ENCODE measurements around the gene BCAS3.

BCAS3 gene

DNA sequence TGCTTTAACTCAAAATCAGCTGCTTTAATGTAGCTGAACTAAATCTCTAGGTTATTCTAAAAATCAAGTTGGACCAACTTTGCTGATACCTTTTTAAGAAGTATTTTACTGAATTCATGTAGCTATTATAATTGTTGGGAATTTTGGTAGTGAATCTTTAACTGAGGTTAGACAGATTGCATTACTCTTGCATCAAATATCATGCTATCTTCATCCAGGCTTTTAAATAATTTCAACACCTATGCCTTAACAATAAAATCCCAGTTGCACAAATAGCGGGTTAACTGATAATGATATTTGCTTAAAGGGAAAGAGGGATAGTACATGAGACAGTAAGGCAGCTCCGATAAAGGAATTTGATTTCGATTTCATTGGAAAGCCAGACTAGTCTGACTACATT lies 480.7 kb downstream of the BCAS3 start:
- H3K27ac ChIP-seq (ENCODE audit: low read depth, low read length), result no peak overlapping the region
- H3K9ac ChIP-seq (ENCODE audit: low read length), result no peak overlapping the region
- no peaks in the 10 kb centered on the region for H3K36me3 ChIP-seq (ENCODE audit: control insufficient read depth, insufficient read depth, low read length)
- H3K27me3 ChIP-seq (ENCODE audit: control insufficient read depth, insufficient read depth, low read length), result no peaks in the 10 kb centered on the region
- no peak overlapping the region for H3K4me3 ChIP-seq (ENCODE audit: low read length)
- H3K4me1 ChIP-seq (ENCODE audit: control insufficient read depth, insufficient read depth, low read length), result no peaks in the 10 kb centered on the region

DNA sequence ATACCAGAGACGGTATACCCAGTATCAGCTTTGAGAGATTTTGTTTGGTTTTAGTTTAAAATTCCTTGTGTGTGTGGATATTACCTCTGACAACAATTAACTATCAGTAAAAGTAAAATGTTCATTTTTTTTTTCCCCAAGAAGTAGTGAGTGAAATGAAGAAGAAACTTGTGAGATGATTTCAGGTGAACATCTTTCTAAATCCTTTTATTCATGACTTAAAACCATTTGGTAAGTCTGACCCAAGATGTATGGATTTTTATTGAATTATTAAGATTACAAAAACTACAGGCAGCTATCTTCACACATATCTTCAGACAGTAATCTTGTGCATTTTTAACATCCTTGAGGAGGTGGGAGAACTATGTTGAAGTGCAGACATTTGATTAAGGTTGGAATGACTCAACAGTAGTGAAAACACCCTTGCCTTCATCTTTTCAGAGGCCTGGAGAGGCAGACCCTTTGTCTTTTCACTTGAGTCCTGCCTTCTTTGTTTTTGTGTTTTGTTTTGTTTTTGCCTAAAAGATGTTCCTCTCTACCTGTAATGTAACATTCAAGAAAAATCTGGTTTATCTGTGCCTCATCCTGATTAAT lies 481.7 kb downstream of the BCAS3 start:
- no peak overlapping the region for H3K4me3 ChIP-seq (ENCODE audit: low read length)
- H3K27ac ChIP-seq (ENCODE audit: low read depth, low read length), result no peak overlapping the region
- H3K4me1 ChIP-seq (ENCODE audit: control insufficient read depth, insufficient read depth, low read length), result no peaks in the 10 kb centered on the region
- H3K36me3 ChIP-seq (ENCODE audit: control insufficient read depth, insufficient read depth, low read length), result no peaks in the 10 kb centered on the region
- no peak overlapping the region for H3K9ac ChIP-seq (ENCODE audit: low read length)
- H3K27me3 ChIP-seq (ENCODE audit: control insufficient read depth, insufficient read depth, low read length), result no peaks in the 10 kb centered on the region

DNA sequence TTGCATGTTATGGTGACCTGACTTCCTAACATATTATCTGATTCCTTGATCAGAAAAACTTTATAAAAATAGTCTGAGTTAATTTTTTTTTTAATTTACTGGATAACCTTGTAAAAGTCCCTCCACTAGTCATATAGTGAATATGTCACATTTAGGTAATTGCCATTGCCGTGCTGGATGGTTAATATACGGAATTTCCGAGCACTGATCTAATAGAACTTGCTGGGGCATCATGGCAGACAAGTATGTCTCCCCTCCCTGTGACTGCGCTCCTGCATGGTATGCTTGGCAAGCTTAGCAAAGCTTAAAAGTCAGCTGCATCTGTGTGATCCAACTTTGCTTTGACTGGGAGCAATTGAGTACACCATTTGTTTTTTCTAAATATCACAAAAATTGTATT lies 482.6 kb downstream of the BCAS3 start:
- no peaks in the 10 kb centered on the region for H3K36me3 ChIP-seq (ENCODE audit: control insufficient read depth, insufficient read depth, low read length)
- H3K4me1 ChIP-seq (ENCODE audit: control insufficient read depth, insufficient read depth, low read length), result no peaks in the 10 kb centered on the region
- H3K27ac ChIP-seq (ENCODE audit: low read depth, low read length), result no peak overlapping the region
- no peak overlapping the region for H3K9ac ChIP-seq (ENCODE audit: low read length)
- no peak overlapping the region for H3K4me3 ChIP-seq (ENCODE audit: low read length)
- H3K27me3 ChIP-seq (ENCODE audit: control insufficient read depth, insufficient read depth, low read length), result no peaks in the 10 kb centered on the region

DNA sequence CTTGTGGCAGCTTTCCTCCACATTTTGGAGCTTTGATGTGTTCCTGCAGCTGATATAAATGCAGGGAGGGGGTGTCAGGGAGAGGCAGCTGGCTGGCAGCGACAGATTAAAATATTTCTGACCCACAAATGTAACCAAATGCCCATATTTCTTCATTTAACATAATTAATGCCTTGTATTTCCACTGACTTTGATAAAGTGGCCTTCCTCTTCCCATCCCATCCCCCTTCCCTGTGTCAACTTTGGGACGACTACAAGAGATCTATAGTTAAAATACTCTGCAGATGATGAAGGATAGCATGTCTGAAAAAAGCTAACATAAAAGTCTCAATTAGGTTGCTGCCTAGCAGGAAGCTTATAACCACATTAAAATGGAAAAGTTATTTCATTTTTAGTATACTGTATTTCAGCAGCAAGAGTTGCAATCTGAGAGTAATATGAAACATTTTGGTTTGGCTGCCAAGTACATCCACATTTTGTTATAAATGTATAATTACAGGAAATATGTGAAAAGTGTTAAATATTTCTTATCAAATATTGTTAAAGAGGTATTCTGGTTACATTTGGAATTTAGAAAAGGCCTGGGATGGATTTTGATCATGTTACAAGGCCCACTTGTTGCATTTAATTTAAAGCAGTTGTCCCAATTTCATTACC lies 483.3 kb downstream of the BCAS3 start:
- Histone ChIP-seq H3K4me1 (ENCODE audit: control insufficient read depth, insufficient read depth, low read length) (no peaks in the 10 kb centered on the region), H3K36me3 (ENCODE audit: control insufficient read depth, insufficient read depth, low read length) (no peaks in the 10 kb centered on the region), H3K4me3 (ENCODE audit: low read length) (no peak overlapping the region), H3K9ac (ENCODE audit: low read length) (no peak overlapping the region), H3K27ac (ENCODE audit: low read depth, low read length) (no peak overlapping the region), H3K27me3 (ENCODE audit: control insufficient read depth, insufficient read depth, low read length) (no peaks in the 10 kb centered on the region)

DNA sequence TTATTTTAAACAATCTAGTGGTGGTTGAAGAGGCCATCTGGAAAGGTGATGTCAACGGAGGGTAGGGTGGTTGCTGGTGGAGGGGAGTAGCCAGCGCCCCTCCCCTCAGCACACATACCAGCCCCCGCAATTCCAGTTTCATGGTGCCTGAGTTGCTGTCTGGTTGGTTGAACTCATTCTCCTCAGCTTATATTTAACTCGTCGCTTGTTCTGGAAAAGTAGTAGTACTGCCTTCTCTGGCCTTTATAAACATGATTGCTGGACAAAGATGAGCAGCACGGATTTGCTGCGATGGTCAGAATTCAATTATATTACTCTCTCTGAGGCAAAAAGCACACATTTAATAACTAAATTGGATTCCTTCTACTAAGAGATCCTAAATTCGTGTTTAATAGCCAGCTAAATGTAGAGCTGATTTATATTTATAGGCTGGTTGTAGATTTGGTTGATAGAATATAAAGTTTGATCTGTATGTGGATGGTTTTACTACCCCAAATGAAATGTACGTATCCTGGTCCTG lies 484.0 kb downstream of the BCAS3 start:
- Histone ChIP-seq H3K36me3 (ENCODE audit: control insufficient read depth, insufficient read depth, low read length) (no peaks in the 10 kb centered on the region), H3K27ac (ENCODE audit: low read depth, low read length) (no peak overlapping the region), H3K27me3 (ENCODE audit: control insufficient read depth, insufficient read depth, low read length) (no peaks in the 10 kb centered on the region), H3K9ac (ENCODE audit: low read length) (no peak overlapping the region), H3K4me3 (ENCODE audit: low read length) (no peak overlapping the region), H3K4me1 (ENCODE audit: control insufficient read depth, insufficient read depth, low read length) (no peaks in the 10 kb centered on the region)

DNA sequence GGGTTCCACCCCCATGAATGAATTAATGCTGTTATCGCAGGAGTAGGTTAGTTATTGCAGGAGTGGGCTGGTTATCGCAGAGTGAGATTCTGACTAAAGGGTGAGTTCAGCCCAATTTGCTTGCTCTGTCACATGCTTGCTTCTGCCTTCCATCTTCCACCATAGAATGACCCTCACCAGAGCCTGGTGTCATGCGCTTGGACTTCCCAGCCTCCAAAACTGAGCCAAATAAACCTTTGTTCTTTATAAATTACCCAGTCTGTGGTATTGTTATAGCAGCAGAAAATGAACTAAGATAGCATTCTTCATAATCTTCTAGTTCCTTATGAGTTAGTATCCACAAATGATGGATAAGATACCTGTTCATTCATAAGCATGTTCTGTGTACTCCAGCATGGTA lies 486.9 kb downstream of the BCAS3 start:
- H3K9ac ChIP-seq (ENCODE audit: low read length), result no peak overlapping the region
- no peaks in the 10 kb centered on the region for H3K4me1 ChIP-seq (ENCODE audit: control insufficient read depth, insufficient read depth, low read length)
- H3K4me3 ChIP-seq (ENCODE audit: low read length), result no peak overlapping the region
- no peaks in the 10 kb centered on the region for H3K27me3 ChIP-seq (ENCODE audit: control insufficient read depth, insufficient read depth, low read length)
- H3K36me3 ChIP-seq (ENCODE audit: control insufficient read depth, insufficient read depth, low read length), result no peaks in the 10 kb centered on the region
- H3K27ac ChIP-seq (ENCODE audit: low read depth, low read length), result no peak overlapping the region

DNA sequence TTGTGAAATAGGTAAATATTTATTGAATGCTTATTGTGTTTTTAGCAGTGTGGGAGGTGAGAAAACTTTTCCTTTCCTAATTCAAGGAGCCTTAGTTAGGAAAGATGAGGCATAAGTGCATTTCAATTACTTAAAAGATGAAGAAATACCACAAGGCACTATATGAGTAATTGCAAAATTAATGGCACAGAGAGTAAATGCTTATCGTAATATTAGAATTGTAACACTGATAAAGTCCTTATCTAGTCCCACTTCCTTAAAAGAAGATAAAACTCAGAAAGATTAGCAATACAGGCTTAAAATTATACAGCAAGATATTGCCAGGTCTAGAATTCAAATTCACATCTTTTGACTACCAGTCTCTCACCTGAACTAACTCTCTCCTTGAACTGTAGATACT lies 489.4 kb downstream of the BCAS3 start:
- H3K36me3 ChIP-seq (ENCODE audit: control insufficient read depth, insufficient read depth, low read length), result no peaks in the 10 kb centered on the region
- no peak overlapping the region for H3K4me3 ChIP-seq (ENCODE audit: low read length)
- no peak overlapping the region for H3K9ac ChIP-seq (ENCODE audit: low read length)
- no peak overlapping the region for H3K27ac ChIP-seq (ENCODE audit: low read depth, low read length)
- no peaks in the 10 kb centered on the region for H3K4me1 ChIP-seq (ENCODE audit: control insufficient read depth, insufficient read depth, low read length)
- H3K27me3 ChIP-seq (ENCODE audit: control insufficient read depth, insufficient read depth, low read length), result no peaks in the 10 kb centered on the region

DNA sequence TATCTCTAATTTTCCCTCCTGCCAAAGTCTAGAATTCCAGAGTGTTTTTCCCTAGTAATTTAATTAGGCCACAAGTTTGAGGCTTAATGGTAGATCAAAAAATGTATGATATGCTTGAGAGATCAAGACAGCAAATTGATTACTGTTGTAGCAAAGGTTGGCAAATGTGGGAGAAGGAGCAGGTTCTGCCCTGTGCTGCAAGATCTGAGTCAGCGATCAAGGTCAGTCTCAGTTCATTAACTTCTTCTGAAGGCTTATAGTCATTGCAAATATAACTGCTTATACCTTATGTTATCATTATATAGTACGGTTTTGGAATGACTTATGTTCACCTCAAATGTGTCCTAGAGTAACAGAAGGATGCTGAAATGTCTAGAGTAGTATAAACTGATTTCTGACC lies 490.9 kb downstream of the BCAS3 start:
- Histone ChIP-seq H3K4me3 (ENCODE audit: low read length) (no peak overlapping the region), H3K4me1 (ENCODE audit: control insufficient read depth, insufficient read depth, low read length) (no peaks in the 10 kb centered on the region), H3K27ac (ENCODE audit: low read depth, low read length) (no peak overlapping the region), H3K27me3 (ENCODE audit: control insufficient read depth, insufficient read depth, low read length) (no peaks in the 10 kb centered on the region), H3K9ac (ENCODE audit: low read length) (no peak overlapping the region), H3K36me3 (ENCODE audit: control insufficient read depth, insufficient read depth, low read length) (no peaks in the 10 kb centered on the region)

DNA sequence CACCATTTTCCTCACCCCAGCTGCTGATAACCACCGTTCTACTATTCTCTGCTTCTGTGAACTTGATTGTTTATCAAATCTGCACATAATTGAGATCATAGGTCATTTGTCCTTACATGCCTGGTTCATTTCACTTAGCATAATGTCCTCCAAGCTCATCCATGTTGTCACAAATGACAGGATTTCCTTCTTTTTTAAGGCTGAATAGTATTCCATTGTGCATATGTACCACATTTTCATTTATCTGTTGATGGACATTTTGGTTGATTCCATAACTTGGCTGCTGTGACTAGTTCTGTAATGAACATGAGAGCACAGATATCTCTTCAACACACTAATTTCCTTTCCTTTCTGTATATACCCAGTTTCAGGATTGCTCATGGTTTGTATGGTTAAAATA lies 496.7 kb downstream of the BCAS3 start:
- no peaks in the 10 kb centered on the region for H3K36me3 ChIP-seq (ENCODE audit: control insufficient read depth, insufficient read depth, low read length)
- no peaks in the 10 kb centered on the region for H3K4me1 ChIP-seq (ENCODE audit: control insufficient read depth, insufficient read depth, low read length)
- no peak overlapping the region for H3K4me3 ChIP-seq (ENCODE audit: low read length)

DNA sequence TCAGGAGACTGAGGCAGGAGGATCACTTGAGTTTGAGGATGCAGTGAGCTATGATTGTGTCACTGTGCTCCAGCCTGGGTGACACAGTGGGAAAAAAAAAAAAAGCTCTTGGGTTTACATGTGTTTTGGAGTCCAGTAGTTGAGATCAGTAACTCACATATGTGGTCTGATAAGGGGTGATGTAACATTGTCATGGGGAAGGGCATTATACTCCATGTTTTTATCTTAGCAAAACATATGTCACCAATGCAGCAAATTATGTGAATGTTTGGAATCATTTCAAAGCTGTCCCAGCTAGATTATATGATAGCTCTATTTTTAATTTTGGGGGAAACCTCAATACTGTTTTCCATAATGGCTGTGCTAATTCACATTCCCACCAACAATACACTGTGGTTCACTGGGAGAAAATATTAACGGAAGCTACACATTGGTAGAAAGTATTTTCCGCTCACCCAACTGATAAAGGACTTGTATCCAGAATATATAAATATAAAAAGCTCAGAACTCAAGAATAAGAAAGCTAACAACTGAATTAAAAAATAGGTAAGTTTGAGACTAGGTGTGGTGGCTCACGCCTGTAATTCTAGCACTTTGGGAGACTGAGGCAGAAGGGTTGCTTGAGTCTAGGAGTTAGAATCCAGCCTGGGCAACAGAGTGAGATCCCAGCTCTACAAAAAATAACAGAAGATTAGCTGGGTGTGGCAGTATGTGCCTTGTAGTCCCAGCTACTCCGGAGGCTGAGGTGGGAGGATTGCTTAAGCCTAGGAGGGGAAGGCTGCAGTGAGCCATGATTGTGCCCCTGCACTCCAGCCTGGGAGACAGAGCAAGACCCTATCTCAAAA lies 497.9 kb downstream of the BCAS3 start:
- no peaks in the 10 kb centered on the region for H3K4me1 ChIP-seq (ENCODE audit: control insufficient read depth, insufficient read depth, low read length)
- no peak overlapping the region for H3K27ac ChIP-seq (ENCODE audit: low read depth, low read length)
- no peaks in the 10 kb centered on the region for H3K36me3 ChIP-seq (ENCODE audit: control insufficient read depth, insufficient read depth, low read length)
- H3K9ac ChIP-seq (ENCODE audit: low read length), result no peak overlapping the region
- no peak overlapping the region for H3K4me3 ChIP-seq (ENCODE audit: low read length)
- no peaks in the 10 kb centered on the region for H3K27me3 ChIP-seq (ENCODE audit: control insufficient read depth, insufficient read depth, low read length)

More for the DNA sequence above, 496.7 kb downstream of the BCAS3 start:
- Histone ChIP-seq H3K9ac (ENCODE audit: low read length) (no peak overlapping the region), H3K27me3 (ENCODE audit: control insufficient read depth, insufficient read depth, low read length) (no peaks in the 10 kb centered on the region), H3K27ac (ENCODE audit: low read depth, low read length) (no peak overlapping the region)

DNA sequence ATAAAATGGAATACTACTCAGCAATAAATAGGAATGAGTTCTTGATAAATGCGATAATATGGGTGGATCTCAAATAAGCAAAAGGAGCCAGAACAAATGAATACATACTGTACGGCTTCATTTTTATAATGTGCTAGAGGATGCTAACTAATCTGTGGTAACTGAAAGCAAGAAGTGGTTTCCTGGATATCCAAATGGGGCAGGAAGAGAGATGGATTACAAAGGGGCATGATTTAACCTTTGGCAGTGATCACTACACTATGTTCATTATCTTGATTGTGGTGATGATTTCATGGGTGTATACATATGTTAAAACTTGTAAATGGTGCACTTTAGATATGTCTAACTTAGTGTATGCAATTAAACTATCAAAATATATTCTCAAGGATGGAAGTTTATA lies 499.7 kb downstream of the BCAS3 start:
- H3K9ac ChIP-seq (ENCODE audit: low read length), result no peak overlapping the region
- no peak overlapping the region for H3K27ac ChIP-seq (ENCODE audit: low read depth, low read length)
- H3K4me3 ChIP-seq (ENCODE audit: low read length), result no peak overlapping the region
- H3K36me3 ChIP-seq (ENCODE audit: control insufficient read depth, insufficient read depth, low read length), result no peaks in the 10 kb centered on the region
- H3K4me1 ChIP-seq (ENCODE audit: control insufficient read depth, insufficient read depth, low read length), result no peaks in the 10 kb centered on the region
- no peaks in the 10 kb centered on the region for H3K27me3 ChIP-seq (ENCODE audit: control insufficient read depth, insufficient read depth, low read length)

DNA sequence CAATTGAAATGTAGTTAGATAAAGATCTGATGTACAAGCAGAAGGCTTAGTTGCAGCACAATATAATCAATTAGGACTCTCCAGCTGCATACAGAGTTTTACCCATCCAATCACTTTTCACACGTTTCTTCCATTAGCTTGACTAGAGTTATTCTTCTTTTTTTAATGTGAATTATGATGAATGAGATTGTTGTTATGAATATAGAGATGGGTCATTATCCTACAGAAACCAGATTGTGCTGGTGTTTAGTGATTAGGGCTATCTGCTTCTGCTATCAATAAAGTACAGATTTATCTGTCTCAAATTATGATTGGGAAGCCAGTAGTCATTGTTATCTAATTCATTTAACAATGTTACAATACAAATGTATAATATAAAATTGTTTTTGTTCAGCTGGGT lies 500.6 kb downstream of the BCAS3 start:
- H3K27ac ChIP-seq (ENCODE audit: low read depth, low read length), result no peak overlapping the region
- no peaks in the 10 kb centered on the region for H3K36me3 ChIP-seq (ENCODE audit: control insufficient read depth, insufficient read depth, low read length)
- no peak overlapping the region for H3K4me3 ChIP-seq (ENCODE audit: low read length)
- H3K4me1 ChIP-seq (ENCODE audit: control insufficient read depth, insufficient read depth, low read length), result no peaks in the 10 kb centered on the region
- no peak overlapping the region for H3K9ac ChIP-seq (ENCODE audit: low read length)
- no peaks in the 10 kb centered on the region for H3K27me3 ChIP-seq (ENCODE audit: control insufficient read depth, insufficient read depth, low read length)

All from rectal smooth muscle tissue (tissue), 1 donor.